GM18502 (cell line): ENCODE data around the gene MBD5.

Experiments used
- ATAC-seq: cut with Tn5 transposase; IDR thresholded peaks from one replicate; pipeline ENCODE4 v1.9.1; 2021; ENCODE audit warnings: mild to moderate bottlenecking; ENCODE audit not compliant: unreplicated experiment, poor library complexity

MBD5 gene

DNA sequence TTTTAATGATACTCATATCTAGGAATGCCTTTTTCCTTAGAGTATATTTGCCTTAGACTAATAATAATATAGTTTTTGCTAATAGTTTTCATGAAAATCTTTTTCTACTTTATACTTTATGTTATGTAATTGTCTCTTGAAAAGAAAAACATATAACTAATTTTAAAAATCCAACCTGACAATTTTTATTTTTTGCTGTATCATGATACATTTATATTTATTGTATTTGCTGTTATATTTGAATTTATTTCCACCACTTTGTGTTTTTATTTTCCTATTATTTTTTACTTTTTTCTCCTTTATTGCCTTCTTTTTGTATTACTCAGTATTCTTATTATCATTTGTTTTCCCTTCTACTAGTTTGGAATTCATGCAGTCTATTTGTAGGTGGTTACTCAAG is 85.4 kb downstream of the MBD5 start:
- ATAC-seq: no peak

DNA sequence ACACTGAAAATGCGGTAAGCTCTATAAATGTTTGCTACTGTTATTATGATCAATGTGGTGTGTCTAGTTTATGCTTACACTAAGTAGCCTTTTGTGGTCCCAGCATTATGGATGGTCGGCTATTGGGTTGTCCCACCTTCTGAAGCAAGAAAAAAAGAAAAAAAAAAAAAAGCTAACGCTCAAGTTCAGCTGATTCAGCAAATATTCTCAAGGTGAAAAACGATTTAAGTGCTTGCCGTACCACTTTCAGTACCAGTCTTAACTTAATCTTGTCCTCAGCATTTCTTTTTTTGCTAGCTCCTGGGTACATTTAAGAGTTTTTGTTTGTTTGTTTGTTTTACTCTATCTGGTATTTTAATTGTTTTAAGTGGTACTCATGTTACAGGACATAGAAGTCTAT is 87.5 kb downstream of the MBD5 start:
- no peak for ATAC-seq

DNA sequence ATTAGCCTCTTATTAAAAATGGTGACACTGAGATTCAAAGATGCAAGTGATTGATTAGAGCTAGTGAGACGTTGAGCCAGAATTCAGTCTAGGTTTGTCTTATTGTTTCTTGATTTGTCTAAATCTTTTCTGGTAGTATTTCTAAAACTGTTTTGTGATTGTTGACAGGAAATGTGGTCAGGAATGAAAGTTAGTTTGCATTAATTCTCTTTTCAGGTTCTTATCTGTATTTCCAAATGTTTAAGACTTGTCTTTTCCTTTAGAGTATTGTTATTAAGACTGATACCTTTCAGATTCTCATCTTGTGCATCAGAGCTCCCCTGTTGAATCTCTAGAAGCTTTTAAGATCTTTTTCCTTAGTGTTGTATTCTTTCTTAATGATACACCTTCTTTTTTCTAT is 89.3 kb downstream of the MBD5 start:
- peak; percentile 60 for ATAC-seq

DNA sequence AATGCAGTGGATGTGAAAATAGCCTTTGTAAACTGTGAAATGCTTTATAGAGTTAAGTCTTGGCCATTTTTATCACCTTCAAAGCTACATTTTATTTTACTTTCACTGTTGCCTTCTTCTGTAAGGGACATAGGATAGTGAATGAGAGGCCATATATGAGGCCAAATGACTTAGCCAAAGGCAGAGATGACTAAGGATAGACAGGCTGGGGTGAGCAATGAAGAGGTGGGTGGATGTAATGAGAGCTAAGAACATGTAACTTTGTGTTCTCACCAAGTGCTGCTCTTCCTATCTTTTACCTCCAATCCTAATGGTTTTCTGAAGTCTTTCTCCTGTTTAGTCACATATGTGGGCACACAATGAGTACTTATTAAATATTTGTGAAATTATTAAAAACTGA is 101.9 kb downstream of the MBD5 start:
- ATAC-seq: no peak

DNA sequence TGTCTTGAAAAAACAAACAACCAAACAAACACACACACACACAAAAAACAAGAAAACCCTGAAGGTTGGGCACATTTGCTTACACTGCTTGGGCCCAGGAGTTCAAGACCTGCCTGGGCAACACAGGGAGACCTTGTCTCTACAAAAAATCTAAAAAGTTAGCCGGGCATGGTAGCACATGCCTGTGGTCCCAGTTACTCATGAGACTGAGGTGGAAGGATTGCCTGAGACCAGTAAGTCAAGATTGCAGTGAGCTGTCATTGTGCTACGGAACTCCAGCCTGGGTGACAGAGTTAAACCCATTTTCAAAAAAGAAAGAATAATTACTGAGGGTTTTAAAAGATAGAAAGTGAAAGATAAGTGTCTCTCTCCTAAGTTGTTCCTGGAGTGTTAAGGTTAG is 103.4 kb downstream of the MBD5 start:
- ATAC-seq: no peak

DNA sequence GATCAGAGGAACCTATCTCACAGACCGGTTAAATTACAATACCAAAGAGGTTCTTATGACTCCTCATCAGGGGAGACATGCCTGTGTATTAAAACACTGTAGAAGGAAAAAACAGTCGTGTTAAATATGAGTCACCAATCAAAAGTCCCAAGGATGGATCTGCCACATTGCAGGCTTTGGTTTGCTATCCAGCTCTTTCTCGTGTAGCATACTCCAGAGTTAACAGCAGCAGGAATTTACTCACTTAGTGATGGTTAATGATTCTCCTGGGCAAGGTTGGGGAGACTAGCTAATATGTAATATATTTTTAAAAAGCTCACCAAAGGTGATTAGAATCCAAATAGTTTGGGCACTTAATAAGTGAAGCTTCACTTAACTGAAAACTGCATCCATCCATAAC is 109.7 kb downstream of the MBD5 start:
- ATAC-seq: no peak

DNA sequence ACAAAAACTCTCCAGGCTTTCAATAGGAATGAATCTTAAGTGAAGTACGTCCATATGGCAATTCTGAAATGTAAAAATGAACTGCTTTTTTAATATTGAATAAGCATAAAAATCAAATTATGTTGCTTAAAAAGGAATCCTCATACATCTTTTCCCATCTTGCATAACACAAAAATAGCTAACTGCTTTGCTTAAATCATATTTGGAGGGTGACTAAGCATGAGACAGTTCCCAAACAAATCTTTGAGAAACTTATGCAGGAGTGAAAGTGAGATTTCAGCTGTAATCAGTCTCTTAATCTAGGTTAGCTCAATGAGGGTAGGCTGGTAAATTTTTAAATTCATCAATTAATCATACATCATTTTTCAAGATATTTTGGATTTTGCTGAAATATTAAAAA is 111.5 kb downstream of the MBD5 start:
- no peak for ATAC-seq

DNA sequence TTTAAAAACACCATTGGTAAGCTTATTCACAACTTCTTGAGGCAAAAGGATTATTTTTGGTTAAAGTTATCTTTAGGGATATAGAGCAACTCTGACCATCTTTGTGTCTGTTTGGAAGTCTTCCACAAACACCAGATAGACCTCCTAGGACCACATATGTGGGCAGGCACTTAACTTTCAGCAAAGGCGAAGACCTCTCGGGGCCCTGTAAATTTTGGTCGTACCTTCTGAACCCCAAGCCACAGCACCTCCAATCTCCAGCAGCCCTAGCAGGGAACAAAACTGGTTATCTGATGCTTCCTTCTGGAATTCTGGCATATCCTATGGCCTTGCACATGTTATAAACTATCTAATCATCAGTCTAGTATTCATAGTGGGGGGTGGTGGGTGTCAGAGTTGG is 114.8 kb downstream of the MBD5 start:
- no peak for ATAC-seq

DNA sequence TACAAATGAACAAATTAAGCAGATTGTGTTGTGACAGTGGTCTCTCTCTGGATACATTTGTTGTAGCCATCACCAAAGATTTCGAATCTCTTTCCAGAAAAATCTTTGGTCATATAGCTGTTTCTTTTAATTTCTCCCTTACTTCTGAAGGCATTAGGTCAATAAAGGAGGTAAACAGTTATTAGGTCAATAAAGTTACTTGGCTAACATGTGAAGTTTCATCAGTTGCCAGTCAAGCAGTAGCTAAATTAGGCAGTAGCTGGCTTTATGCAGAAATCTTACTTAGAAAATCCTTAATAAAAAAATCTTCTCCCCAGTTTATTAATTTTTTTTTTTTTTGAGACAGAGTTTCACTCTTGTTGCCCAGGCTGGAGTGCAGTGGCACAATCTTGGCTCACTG is 115.5 kb downstream of the MBD5 start:
- ATAC-seq: no peak

DNA sequence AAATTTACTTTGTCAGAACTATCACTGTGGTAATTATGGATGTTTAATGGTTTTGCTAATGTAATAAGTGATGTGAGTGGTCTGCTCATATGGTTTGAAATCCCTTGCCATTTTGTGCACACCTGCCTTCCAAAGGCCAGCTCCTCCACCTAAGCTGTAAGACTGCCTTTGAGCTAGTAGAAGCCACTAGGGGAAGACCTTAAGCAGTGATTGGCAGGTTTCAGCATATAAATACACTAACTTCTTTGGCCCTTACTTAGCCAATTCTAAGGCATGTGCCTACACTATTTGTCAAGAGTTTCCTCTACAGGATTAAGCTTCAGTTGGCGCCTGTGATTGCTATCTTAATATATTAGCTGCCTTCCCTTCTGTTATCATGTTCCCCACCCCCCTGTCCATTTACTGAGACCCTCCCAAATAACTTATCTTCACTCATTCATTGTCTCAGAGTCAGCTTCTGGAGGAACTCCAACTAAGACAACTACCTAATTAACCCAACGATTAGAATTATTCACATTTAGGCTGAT is 141.1 kb downstream of the MBD5 start:
- ATAC-seq: no peak

DNA sequence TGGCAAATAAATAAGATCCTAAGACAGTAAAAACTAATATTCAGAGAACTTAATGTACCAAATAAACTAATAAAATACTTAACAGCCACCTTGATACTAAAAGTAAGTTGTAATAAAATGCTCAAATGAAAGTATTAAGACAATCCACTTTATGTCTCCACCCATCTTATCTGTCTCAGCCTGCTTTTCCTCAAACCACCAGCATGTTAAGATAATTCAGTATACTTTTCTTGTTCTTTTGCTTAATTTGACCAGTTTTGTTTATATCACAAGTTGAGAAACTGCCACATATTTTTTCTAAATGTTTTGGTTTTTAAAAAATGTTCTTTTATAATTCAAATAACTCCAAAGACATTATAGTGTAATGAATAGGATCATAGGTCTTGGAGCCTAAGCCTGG is 142.0 kb downstream of the MBD5 start:
- ATAC-seq: no peak

DNA sequence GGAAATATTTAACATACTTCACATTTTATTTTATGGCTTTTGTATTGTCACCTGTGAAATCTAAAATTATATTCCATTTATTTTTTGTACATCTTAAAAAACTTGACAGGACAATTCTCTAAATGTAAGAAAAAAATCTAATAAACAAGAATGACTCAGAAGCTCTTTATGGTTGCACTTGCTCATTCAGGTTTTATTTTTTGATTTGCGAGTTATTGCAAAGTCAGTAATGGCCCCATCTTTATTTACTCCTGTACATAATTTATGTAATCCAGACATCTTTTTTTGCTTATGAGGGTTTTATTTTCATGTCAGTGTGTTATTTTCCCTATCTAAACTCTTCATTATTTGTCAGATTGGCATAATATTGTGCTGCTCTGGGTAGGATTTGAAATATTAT is 145.1 kb downstream of the MBD5 start:
- ATAC-seq: no peak

DNA sequence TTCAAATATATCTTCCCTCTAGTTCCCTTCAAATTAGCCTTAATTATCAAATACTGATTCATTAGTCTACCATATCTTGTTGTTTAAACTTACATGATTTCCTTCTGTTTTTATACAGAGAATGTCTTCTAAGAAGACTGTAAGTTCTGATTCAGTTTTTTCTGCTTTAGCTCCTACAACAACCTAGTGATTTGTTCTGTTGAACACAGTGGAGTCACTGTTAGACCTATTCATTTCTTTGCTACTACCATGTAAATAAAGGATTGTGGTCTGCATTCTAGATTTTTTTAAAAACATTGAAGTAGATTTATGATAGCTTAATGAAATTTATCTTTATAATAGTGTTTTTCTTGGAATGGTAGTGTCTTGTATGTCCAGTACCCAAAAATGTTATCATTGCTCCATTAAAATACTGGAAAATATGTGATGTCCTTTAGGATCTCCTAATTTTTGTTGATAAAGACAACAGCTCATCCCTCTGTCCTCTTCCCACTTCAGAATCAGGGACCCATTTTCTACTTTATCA is 146.4 kb downstream of the MBD5 start:
- ATAC-seq: no peak

DNA sequence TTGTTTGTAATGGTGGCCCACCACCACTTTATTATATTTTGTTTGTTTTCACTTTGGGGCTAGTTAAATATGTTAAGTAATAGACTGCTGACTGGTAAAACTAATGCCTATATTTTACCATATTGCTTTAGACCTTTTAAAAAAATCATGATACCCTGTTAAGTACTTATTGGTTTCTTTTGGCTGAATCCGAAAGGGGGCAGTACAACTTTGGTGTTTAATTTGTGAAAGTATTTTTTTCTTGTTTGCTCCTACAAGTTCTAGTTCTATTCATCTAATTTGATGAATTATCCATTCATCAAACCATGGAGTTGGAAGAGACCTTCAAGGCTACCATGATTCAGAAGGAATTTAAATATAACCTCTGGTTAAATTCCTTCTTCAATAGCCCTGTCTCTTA is 147.0 kb downstream of the MBD5 start:
- ATAC-seq: no peak

DNA sequence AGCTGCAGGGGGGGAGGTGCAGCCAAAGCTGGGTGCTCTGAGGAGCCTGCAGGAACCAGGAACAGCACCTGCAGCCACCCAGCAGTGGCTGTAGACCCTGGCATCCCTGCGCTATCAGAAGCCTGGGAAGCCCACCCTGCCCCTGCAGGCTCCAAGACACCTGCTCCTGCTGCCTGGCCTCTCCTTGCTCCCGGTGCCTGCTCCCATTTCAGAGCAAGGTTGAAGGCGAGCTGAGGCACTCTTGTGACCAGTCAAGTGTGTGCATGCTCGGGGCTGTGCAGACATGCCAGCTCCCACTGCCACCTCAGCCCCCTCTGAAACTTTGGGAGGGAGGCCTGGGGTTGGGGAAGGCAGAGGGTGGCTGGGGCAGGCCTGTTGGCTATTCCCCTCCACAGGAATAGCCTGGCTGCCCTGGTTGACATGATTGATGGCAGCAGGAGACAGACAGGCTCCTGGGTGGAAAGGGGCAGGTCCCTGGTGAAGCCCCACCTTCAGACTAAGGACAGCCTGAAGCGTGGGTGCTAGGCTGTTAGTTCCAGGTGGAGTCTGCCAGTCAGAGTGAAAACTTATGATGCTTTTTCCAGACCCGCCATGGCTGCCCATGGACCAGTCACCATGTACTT is 151.4 kb downstream of the MBD5 start:
- ATAC-seq: no peak

DNA sequence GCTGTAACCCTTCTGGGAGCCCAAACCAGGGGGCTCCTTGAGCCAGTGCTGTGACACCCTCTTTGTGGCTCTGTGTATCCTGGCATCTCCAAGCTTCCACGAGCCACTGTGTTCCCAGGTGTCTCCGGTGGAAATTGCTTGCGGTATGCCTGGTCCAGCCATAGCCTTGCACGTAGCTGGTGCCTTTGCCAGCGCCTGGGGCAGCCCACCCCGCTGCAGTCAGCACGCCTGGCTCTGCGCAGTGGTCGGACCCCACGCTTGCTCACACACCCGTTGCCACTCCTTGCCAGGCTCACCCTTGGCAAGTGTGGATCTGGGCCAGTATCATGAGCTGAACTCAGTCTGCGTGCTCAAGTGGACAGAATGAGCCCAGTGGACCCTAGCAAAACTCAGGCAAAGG is 152.3 kb downstream of the MBD5 start:
- no peak for ATAC-seq

DNA sequence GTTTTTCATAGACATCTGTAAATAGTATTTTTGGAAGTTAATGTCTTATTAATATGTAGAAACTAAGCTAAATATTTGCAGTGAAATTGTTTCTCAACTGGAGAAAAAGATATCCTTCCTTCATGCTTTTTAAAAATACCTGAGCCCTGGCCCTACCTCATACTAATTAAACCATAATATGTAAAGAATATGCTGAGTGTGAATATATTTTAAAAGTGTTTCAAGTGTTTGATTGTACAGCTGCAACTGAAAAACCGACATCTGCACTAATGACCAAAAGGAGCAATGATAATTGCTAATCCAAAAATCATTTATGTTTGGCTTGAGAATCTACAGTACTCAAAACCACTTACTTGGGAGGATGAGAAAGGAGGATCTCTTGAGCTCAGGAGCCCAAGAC is 156.7 kb downstream of the MBD5 start:
- no peak for ATAC-seq

DNA sequence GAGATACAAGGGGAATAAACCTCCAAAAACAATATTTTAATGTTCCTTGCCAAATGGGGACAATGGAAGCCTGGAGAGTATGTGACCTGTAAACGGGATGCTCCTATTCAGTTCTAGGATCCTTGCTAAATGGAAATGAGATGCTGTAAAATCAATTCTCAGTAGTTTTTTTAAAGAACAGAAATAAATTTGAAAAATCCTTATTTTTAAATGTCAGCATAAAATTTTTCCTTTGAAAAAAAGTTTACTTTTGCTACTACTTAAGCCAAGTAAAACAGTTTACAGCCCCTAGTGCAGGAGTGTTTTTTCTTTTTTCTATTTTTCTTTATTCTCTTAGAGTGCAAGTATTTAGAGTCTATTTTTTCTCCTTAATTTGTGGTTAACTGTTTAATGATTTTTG is 158.8 kb downstream of the MBD5 start:
- ATAC-seq: no peak

DNA sequence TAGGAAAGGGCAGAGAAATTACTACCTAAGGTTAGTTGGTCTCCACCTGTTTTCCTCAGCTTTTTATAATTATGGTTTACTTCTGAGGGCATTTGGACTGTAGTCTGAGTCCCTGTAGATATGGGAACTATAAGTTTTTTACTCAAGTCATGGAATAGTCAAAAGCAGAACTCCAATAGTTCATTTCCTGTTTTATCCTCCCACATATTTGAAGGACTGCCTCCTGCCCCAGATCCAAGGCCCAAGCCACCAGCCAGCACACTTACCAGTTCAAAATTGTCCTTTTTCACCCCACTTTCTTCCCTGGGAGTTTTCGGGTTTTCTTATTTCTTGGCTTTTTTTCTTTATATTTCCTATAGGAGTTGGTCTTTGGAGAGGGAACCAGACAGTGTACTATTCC is 164.1 kb downstream of the MBD5 start:
- no peak for ATAC-seq

DNA sequence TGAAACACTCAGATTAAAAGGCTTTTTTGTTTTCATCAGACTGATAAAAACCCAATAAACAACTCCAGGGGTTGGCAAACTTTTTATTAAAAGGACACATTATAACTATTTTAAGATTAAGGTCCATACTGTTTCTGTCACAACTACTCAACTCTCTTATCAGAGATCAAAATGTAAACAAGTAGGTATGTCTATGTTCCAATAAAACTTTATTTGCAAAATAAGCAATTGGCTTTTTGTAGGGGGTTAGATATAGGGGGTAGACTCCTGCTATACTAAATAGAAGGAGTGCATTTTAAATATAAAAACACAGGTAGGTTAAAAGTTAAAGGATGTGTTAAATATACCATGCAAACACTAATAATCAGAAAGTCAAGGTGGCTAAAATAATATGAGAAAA is 174.0 kb downstream of the MBD5 start:
- ATAC-seq: no peak

DNA sequence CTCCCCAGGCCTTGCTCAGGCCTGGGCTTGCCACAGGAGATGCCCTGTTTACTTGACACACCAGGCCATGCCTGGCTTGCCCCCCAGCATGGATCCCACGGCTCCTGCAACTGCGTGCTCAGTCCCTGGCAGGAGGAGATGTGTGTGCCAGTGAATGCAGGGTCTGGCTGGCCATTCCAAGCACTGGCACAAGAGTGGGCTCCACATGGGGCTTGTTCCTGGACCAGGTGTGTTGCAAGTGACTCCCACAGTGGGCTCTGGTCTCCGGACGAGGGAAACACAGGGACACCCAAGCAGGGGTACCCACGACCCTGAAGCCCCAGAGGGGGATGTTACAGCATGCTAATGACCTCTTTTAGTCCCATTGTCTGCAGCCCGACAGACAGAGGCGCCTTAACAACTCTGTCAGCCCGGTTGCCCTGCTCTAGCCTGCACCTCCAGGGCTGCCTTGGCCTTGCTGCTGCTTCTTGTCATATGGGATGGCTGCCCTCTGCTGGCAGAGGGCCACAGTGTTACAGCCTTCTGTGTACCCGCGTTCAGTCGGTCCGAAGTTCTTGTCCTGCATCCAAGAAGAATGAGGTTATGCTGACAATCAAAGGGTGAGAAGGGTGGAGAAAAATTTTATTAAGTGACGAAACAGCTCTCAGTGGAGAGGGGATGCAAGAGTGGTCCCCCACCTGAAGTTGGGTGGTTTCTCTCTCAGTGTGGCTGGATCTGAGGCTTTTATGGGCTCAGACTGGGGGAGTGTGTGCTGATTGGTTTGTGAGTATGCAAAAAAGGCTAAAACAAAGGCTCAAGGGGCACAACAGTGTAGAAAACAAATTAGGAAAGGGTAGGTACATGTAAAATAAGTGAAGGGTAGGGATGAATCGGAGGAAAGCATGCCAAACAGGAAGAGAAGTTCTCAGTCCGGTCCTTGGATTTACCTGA is 180.4 kb downstream of the MBD5 start:
- no peak for ATAC-seq

DNA sequence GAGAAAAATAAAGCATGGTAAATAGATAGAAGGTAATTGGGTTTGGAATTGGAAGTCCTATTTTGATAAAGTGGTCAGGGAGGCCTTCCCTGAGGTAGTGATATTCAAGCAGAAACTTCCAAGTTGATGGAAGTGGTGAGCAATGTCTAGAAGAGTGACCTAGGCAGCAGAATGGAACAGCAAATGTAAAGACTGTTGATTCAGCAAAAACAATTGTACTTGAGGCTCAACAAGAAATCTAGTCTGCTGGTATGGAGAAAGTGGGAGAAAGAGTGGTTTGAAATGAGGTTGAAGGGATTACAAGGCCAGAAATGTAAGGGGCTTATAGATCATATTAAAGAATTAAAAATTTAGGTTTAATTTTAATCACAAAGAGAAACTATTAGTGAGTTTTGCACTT is 181.3 kb downstream of the MBD5 start:
- ATAC-seq: no peak
